ENCODE results near the gene C21orf58.

The C21orf58 gene

DNA sequence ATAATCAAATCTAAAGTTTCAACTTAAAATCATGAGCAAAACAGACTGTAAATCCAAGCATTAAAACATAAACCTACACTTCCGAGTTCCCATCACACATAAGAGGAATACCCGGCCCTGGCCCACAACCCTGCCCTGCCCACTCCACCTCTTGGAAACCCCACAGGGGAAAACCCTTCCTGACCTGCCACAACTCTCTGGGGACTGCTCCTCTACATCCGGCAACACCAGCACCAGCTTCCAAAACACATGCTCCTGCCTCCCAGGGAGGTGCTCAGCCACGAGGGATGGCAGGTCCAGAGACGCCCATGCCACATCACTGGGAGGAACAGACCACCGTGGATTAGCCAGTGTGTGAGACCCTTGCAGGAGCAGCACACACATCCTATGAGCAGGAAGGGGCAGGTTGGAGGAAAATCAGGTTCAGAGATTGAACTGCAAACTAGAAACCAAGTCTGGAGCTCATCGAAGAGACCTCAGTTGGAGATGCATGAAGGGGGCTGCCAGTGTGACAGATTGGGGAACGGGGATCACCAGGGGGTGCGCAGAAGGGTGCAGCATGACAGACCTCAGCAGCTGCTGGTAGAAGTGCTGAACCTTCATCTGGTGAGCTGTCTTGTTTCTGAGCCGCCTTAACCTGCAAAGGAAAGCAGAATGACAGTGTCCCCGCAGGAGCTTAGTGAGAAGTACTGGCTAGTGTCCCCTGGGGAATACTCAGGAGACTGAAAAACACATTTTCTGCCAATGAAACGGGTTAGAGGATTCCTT lies 69.3 kb downstream of the C21orf58 start:
- H3K4me3 ChIP-seq (ENCODE audit: low read depth, low read length), result no peak overlapping the region
- TF ChIP-seq, protein P1, sequence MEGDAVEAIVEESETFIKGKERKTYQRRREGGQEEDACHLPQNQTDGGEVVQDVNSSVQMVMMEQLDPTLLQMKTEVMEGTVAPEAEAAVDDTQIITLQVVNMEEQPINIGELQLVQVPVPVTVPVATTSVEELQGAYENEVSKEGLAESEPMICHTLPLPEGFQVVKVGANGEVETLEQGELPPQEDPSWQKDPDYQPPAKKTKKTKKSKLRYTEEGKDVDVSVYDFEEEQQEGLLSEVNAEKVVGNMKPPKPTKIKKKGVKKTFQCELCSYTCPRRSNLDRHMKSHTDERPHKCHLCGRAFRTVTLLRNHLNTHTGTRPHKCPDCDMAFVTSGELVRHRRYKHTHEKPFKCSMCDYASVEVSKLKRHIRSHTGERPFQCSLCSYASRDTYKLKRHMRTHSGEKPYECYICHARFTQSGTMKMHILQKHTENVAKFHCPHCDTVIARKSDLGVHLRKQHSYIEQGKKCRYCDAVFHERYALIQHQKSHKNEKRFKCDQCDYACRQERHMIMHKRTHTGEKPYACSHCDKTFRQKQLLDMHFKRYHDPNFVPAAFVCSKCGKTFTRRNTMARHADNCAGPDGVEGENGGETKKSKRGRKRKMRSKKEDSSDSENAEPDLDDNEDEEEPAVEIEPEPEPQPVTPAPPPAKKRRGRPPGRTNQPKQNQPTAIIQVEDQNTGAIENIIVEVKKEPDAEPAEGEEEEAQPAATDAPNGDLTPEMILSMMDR (IDR thresholded peaks at IDR 0.05; ENCODE audit: low read depth, low read length), result no peak

DNA sequence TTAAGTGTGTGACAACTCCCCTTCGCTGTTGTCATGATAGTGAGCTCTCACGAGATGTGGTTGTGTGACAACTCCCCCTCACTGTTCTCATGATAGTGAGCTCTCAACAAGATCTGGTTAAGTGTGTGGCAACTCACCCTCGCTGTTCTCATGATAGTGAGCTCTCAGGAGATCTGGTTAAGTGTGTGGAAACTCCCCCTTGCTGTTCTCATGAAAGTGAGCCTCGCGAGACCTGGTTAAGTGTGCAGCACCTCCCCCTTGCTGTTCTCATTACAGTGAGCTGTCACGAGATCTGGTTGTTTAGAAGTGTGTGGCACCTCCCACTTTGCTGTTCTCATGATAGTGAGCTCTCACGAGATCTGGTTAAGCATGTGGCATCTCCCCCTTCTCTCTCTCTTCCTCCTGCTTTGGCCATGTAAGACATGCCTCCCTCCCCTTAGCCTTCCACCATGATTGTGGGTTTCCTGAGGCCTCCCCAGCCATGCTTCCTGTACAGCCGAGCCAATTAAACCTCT lies 70.0 kb downstream of the C21orf58 start:
- TF ChIP-seq, protein P1 (IDR thresholded peaks at IDR 0.05; ENCODE audit: low read depth, low read length), result no peak
- H3K4me3 ChIP-seq (ENCODE audit: low read depth, low read length), result no peak overlapping the region

DNA sequence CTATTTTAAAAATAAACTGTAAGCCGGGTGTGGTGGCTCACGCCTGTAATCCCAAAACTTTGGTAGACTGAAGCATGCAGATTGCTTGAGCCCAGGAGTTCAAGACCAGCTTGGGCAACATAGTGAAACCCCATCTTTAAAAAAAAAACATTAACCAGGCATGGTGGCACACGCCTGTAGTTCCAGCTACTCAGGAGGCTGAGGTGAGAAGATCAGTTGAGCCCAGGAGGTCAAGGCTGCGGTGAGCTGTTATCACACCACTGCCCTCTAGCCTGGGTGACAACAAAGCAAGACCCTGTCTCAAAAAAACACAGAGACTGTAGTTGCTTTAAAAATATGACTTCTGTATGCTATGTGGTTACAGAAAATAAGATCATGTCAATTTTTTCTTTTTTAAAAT lies 70.8 kb downstream of the C21orf58 start:
- H3K4me3 ChIP-seq (ENCODE audit: low read depth, low read length), result no peak overlapping the region
- TF ChIP-seq, protein P1 (IDR thresholded peaks at IDR 0.05; ENCODE audit: low read depth, low read length), result no peak

Measured in WI38 (cell line).